GM21381 (cell line): ENCODE data around the gene CENPX.

Experiments
- ATAC-seq: cut with Tn5 transposase; IDR thresholded peaks from one replicate; pipeline ENCODE4 v1.9.1; 2021; ENCODE audit warnings: mild to moderate bottlenecking, moderate library complexity; ENCODE audit not compliant: unreplicated experiment

The CENPX gene

GRCh38 chr17:82022310-82022980, at the start of gene CENPX:
Gene CENPX (minus strand): TSS chr17:82022878. CDS start chr17:82022861, 17 bp downstream.
- ATAC-seq: peak; percentile 11

DNA sequence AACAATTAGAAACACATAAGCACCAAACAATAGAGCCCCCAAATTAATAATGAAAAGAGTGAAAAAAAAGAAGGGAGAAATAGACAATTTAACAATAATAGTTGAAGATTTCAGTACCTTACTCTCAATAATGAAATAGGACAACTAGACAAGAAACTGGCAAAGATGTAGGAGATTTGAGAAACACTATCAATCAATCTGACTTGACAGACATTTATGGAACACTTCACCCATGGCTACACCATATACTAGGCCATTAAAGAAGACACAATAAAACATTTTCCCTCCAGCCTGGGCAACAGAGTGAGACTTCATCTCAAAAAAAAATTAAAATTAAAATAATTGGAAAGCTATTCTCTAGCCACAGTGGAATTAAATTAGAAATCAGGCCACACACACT, 47.9 kb upstream of the CENPX start:
- no peak for ATAC-seq

DNA sequence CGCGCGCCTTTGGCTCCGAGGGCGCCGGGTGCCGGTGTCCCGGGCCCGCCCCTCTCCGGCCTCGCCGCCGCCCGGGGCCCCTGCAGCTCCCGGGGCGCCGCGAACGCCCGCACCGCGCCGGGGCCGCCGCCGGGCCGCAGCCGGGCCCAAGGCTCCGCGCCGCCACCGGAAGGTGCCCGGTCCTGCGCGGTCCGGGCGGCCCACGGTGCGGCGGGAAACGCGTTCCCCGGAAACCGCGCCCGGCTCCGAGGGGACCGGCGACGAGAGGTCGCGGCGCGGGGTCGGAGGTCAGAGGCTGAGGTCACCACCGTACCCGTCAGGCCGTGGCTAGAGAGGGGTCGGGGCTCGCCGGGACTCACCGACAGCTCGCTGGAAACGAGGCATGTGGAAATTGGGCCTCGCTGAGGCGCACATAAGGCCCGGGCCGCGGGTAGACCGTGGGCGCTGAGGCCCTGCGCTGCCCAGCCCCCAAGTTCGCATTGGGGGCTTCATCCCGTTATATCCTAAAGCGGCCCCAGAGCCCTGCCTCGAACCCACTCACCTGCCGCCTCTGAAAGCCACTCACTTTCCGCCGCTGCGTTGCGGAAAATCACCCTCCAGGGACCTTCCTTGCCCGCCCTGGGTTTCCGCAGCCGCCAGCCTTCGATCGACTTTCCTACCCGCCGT, 43.1 kb upstream of the CENPX start, which contains the start of gene DUS1L:
Gene DUS1L (minus strand): TSS at position 167 of the 666 bp plus-strand sequence. CDS start 745 bp downstream, outside the sequence.
- ATAC-seq: peak; percentile 74

GRCh38 chr17:82065193-82065637, 42.5 kb upstream of the CENPX start:
- no peak for ATAC-seq

DNA sequence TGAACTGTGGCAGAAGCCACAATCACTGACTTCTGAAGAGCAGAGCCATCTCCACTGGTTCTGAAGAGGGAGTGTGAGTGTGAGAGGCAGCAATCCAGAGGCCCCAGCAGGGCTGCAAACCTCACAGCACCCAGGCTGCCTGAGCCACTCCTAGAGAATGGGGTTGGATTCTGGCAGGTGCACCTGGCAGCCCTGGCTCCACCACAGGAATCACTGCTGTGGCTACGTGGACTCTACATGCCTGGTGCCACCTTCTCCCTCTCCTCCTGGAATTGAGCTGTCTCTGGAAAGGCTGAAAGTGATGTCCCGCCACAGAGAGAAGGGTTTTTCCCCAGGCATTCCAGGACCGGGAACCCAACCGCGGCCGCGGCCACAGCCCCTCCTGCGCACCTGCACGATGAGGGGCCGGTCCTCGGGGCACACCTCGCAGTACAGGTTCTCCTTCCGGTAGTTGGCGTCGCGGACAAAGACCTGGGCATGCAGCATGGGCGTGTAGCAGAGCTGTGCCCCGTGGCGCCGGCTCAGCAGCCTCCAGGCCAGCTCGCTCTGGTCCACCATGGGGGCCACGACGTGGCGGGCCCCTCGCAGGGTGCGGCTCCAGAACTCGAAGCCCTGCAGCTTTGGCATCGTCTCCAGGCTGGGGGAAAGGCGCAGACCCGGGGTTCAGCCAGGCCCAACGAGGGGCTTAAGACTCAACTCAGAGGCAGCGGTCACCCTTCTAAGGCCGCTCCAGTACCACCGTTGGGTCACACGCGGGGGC, 41.9 kb upstream of the CENPX start:
- no peak for ATAC-seq

- no peak for ATAC-seq
Measured at GRCh38 chr17:82063424-82064415, 41.0 kb upstream of the CENPX start.

GRCh38 chr17:82062984-82063368, 40.3 kb upstream of the CENPX start:
- no peak for ATAC-seq

DNA sequence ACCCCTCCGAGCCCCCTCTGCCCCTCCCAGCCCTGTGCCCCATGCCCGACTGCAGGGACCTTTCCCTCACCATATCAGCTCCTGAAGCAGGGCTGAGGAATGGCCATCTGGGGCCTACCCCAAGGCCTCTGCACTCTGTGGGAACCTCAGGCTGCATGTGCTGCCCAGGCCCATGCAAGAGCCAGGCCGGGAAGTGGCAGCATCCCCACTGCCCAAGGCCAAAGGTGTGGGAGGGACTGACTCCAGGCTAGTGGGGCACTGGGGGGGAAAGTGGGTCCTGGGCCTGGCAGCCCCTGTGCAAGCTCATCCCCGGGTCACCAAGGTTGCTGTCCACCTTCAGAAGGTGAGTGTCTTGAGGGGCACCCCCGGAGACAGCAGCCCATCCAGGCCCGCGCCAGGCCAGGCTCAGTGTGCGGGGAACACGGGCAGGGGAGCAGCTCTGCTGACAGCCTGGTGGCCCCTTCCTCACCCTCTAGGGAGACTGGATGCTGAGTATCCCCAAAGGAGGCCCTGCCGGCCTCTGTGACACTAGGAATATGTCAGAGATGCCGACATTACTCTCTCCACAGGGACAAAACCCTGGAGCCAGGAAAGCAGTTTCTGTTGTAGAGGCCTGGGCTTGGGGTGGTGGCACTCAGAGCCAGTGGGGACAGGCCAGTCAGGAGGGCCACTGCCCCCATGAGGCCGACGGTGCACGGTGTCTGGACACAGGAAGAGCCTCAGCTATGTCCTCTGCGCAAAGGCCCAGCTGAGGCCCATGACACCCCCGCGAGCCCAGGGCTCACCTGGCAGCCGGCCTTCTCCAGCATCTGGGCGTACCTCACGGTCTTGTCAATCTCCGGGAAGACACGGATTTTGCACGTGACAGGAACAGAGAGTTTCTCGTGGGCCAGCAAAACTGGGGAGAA, 39.7 kb upstream of the CENPX start:
- no peak for ATAC-seq

DNA sequence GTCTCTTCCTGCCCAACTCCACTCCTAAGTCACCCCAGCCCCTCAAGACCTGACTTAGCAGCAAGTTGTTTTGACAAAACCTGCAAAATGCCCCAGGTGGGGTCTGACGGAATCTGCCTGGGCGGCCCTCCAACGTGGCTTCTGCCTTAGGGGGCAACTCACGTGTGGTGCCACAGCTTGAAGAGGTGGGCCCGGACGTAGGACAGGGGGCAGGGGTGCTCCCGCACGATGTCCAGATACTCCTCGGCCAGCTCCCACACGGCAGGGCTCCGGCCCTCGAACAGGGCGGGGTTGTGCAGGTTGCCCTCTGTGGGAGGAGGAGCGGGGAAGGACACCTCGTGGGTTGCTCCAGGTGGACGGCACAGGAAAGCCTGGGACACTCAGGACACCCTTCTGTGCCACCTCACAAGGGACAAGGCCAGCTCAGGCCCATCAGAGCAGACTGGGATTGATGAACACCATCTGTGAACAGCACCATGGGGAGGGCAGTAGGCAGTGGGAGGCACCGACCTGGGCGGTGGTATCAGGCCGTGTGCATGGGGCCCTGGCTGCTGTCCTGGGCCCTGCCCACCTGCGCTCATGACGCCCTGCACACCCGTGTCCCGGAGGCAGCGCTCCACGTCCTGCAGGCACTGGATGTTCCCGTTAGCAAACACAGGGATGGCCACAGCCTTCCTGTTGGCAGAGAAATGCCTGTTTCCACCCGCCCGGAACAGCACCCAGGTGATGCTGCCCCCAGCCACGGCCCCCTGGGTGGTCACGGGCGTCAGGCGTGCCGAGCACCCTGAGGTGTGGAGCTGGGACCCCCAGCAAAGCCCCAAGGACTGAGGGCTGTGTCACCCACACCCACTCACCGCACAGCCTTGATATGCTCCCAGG, 38.6 kb upstream of the CENPX start:
- ATAC-seq: no peak

DNA sequence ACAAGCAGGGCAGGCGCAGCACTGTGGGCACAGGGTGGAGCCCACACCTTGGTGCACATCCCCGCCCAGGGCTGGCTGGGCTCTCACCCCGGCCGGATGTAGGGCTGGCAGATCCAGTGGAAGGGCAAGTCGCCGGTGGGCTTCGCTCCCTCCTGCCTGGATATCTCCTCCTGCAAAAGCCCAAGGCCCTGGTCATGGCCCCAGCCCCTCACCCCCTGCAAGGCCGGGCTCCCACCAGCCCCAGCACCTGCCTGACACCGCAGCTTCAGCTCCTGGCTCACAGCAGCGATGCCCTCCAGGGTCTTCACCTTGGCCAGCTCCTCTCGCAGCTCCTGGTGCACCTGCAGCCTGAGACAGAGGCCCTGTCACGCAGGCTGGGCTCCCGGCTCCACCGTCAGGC, 37.9 kb upstream of the CENPX start:
- ATAC-seq: no peak

- no peak for ATAC-seq
Measured at GRCh38 chr17:82060001-82060380, 37.3 kb upstream of the CENPX start.

DNA sequence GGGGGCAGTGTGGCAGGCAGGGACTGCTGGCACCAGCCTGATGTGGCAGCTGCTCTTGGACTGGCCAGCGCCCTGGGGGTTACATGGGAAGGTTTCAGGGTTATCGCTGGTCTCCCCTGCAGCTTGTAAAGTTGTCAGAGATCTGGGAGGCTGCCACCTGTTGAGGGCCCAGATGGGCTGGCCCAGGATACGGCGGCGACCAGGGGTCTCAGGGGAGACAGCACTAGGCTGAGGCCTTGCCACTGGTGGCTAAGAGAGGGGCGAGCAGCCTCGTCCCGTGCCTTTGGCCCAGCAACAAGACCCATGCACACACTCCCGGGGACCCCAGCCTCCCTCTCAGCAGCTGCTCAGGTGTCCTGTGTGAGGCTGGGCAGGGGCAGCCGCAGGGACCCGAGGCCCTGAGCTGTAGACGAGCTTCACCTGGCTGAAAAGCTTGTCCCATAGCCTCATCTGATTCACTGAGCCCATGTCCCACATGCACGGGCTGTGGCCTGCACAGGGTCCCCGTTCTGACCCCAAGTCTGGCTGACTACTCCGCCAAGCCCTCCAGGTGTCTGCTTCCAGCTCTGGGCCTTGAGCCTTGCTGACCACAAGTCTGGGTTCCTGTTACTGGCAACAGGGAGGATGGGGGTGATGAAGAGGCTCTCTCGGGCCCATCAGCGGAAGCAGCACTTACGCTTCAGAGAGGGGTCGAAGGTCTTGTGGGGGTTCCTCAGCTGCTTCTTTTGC, 36.8 kb upstream of the CENPX start:
- no peak for ATAC-seq

GRCh38 chr17:82058855-82059249, 36.2 kb upstream of the CENPX start:
- ATAC-seq: no peak

DNA sequence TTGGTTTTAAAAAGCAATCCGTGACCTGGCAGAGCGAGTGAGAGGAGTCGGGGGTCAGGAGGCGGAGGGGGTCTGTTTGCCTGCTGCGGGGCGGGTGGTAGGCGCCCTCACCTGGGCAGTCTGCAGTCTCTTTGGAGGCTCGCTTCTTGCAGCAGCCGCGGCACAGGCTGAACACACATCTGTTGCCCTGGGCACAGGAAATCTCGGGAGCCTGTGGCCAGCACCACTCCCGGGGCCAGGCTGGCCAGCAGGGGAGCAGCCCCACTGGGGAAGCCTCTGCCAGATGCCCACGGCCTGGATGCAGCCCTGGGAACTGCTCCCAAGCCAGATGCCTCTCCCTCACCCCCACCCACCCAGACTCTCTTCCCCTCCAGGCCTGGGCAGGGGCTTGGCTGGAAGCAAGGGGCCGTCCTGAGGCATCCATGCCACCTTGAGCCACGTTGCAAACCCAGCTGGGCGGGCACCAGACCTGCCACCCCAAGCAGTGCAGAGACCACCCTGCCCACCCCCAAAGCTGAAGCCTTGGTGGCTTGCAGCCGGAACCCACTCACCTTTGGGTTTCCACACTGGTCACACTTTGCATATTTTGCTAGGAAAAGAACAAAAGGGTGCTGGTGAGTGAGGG, 35.7 kb upstream of the CENPX start:
- ATAC-seq: no peak

DNA sequence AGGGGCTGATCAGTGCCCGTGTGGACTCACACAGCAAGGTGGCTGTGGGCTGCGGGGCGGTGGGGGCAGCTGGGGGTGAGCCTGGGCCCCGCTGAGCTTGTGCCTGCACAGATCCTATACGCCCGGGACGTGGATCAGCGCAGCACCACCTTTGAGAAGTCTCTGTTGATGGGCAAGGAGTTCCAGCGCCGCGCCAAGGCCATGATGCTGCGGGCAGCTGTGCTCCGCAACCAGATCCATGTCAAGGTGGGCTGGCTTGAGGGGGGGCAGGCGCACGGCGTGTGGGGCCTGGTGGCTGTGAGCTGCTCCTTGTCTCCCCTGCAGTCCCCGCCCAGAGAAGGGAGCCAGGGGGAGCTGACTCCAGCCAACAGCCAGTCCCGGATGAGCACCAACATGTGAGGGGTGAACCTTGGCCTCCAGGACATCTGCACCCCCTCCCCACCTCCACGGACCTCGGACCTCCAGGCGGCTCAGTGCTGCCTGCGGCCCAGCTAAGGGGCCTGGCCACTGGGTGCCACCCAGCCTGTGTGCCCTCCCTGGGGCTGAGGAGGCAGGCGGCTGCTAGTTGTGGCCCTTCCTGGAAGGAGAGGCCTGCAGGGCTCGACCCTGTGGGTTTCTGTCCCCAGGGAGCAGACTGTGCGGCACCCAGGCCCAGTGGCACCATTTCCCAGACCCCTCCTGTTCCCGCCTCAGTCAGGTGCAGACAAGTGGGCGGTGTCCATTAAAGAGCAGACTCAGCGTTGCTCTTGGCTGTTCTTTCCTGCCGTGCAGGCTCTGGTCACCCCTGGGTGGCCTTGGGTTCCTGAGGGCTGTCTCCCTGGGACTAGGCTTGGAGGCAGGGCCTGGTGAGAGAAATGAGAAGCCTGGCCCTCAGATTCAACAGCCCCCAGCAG, 34.3 kb upstream of the CENPX start:
- ATAC-seq: no peak

- no peak for ATAC-seq
Measured at GRCh38 chr17:82055965-82056728, 33.5 kb upstream of the CENPX start.
